HG03045 (cell line): ENCODE data around the gene ATG101.

Experiments
- ATAC-seq: cut with Tn5 transposase; IDR thresholded peaks from one replicate; pipeline ENCODE4 v1.9.1; 2021; ENCODE audit warnings: mild to moderate bottlenecking, moderate library complexity; ENCODE audit not compliant: unreplicated experiment

The ATG101 gene

GRCh38 chr12:52076811-52077210 is 7.0 kb downstream of the ATG101 start:
- no peak for ATAC-seq

GRCh38 chr12:52078276-52078675 is 8.5 kb downstream of the ATG101 start:
- no peak for ATAC-seq

DNA sequence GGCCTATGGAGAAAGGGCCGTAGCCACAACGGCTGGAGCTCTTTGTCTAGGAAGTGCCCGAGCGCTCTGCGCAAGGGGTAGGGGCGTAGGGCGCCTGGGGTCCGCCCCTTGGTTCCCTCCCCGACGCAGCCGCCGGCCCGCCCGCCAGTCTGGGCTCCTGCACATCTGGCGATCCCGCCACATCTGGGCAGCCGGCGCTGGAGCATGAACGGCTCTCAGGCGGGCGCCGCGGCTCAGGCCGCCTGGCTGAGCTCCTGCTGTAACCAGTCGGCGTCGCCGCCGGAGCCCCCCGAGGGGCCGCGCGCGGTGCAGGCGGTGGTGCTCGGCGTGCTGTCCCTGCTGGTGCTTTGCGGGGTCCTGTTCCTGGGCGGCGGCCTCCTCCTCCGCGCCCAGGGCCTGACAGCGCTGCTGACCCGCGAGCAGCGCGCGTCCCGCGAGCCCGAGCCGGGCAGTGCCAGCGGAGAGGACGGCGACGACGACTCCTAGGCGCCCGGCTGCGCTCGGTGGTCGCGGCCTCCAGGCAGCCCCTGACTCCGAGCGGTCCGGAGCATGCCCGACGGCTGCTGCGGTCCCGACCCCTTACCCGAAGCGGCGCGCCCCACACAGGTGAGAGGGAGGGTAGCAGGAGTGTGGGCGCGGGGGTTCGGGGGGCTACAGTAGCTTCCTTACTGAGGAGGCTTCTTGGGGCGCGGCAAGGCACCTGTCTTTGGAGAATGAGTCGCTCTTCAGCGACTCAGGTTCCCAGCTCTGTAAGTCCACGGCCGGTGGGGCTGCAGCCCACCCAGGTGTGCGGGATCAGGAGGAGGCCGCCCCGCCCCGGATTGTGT is 10.0 kb downstream of the ATG101 start, which contains the start of gene SMIM41:
Gene SMIM41, plus strand, starts transcription at position 129 of the 827 bp plus-strand sequence. Its CDS starts 76 bp downstream, at position 205.
- ATAC-seq, result no peak

- ATAC-seq, result no peak
Observed at GRCh38 chr12:52080403-52081251, 10.8 kb downstream of the ATG101 start.

DNA sequence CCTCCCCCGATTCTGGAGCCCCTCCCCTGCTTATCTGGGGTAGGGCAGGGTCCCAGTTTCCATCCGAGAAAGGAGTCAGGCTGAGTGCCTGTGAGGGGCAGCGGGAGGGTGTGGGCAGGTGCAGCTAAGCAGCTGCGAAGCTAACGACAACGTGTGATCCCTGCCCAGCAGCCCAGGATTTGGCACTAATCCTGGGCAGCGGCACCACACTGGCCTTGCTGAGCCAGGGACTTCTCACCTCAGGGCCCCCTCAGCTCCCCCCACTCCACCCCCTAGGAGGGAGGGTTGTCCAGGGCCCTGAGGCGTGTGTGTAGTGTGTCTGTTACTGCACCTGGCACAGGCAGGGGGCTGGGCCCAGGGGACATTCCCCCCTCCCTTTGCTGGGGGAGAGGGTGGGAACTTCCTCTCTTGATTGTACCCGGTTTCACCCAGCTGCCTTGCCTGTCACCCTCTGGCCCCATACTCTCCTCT is 11.5 kb downstream of the ATG101 start:
- no peak for ATAC-seq

DNA sequence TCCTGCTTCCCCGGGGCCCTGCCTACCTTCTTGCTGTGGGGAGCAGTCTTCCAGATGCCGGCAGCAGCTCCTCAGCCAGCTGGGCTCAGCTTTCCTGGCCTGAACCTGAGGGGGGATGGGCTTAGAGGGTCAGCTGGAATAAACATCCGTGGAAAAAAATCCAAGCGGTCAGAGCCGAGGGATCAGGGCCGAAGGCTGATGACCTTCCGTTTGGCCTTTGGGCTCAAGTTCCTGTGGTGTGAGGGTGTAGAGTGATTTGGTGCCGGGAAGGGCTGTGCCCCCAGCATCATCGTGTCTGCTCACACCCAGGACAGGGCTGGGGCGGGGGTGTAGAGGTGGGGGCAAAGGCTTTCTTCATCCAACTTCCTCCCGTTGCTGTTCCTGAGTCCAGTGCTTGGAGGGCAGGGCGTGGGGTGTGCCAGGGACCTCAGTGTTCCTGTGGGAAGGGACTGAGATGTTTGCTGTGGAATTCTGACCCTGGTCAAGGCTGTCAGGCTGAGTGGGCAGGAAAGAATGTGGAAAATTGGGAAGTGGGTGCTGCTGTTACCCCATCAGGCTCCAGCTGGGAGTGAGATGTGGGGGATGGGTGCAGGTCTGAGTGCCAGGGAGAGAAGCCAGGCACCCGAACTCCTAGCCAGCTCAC is 12.4 kb downstream of the ATG101 start:
- no peak for ATAC-seq

DNA sequence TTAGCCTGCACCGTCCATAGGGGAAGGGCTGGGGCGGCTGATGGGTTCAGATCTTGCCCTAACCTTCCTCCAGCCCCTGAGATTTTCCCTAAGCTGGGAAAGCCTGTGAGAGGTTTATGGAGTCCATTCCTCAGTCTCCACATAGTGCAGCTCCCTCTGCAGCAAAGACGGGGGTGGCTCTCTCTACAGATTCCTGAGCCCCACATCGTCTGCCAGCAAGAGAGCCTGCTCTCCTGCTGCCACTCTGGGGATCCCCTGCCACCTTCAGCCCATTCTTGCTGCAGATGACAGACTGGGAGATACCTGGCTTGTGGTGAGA is 12.8 kb downstream of the ATG101 start:
- ATAC-seq, result no peak

DNA sequence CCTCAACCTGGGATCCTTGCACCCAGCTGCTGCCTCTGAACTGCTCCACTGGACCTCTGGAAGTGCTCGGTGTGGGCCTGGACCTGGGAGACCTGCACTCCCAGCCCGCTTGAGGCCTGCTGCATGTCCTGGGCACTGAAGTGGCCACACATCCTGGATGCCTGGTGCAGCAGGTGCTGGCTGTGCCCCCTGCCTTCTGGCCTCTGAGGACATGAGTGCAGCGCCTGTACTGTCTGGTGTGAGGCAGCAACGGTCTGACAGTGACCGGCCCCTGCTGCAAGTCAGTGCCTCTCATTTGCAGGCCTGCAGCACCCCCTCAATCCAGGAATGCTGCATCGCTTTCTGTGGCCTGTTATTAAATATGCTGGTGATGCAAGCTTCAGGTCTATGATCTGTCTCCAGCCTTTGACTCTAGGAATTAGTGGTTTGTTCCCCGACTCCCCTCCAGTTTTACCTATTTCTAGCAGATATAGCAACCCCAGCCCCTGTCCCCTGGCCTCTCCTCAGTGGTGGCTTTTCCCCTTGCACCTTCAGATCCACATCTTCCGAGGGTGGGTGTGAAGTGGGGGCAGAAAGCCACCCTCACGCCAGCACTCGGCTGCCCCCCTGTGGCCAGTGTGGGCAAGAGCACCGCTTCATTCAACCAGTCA is 13.3 kb downstream of the ATG101 start:
- no peak for ATAC-seq

DNA sequence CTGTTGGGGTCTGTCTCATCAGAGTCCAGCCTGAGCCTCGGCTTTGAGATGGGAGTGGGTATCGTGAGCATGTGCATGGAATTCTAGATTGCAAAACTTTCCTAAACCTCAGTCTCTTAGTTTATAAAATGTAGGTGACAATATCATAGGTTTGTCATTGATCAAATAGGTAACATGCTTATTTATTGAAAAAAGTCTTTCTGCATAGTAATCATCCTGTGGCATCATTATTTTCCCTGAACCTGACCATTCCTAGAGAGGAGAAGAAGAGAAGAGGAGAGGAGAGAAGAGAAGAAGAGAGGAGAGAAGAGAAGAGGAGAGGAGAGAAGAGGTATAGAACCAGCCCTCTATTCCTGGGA is 13.8 kb downstream of the ATG101 start:
- no peak for ATAC-seq

DNA sequence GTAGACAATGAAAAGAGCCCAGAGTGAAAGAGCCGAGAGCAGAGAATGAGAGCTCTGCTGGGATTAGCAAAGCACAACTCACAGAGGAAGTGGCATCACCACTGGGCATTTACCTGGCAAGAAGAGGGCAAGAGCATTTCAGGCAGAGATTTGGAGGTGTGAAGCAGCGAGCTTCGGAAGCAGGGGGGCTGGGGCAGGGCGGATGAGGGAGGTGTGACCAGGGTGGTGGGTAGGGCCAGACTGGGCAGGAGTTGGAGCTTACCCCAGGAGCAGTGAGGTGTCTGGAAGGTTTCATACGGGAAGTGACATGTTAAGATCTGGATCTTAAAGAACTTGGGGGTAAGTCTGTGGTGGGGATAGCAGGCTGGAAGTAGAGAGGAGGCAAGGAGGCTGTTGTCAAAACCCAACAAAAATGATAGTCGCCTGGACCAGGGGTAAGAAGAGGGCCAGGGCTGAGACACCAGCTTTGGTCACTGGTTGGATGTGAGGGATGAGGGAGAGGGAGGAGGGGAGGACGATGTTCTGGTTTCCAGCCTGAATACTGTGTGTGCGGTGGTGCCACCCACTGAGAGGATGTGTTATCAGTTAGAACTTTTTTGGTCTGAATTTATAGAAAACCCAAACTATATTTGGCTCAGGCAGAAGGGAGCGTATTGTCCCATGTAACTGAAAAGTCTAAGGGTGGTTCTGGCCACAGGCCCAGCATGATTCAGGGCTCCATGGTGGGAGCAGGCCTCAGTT is 14.9 kb downstream of the ATG101 start:
- no peak for ATAC-seq

GRCh38 chr12:52085682-52086180 is 16.0 kb downstream of the ATG101 start:
- ATAC-seq, result no peak

DNA sequence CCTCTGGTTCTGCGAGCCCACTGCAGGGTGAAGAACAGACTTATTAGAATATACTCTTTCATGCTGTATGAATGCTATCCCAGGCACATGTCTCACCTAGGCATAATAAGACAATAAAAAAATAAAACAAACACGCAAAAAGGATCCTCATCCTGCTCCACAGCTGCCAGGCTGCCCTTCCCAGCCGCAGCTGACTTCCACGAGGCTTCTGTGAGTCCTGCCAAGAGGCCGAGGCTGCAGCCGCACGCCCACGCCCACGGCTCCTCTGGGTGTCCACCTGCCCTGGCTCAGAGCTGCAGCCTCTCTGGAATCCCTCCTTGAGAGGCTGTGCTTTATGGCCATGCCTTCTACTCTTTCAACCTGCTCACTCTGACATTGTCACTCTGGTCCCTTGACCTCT is 16.6 kb downstream of the ATG101 start:
- ATAC-seq, result no peak

- ATAC-seq, result no peak
Observed at GRCh38 chr12:52086944-52087835, 17.4 kb downstream of the ATG101 start.

DNA sequence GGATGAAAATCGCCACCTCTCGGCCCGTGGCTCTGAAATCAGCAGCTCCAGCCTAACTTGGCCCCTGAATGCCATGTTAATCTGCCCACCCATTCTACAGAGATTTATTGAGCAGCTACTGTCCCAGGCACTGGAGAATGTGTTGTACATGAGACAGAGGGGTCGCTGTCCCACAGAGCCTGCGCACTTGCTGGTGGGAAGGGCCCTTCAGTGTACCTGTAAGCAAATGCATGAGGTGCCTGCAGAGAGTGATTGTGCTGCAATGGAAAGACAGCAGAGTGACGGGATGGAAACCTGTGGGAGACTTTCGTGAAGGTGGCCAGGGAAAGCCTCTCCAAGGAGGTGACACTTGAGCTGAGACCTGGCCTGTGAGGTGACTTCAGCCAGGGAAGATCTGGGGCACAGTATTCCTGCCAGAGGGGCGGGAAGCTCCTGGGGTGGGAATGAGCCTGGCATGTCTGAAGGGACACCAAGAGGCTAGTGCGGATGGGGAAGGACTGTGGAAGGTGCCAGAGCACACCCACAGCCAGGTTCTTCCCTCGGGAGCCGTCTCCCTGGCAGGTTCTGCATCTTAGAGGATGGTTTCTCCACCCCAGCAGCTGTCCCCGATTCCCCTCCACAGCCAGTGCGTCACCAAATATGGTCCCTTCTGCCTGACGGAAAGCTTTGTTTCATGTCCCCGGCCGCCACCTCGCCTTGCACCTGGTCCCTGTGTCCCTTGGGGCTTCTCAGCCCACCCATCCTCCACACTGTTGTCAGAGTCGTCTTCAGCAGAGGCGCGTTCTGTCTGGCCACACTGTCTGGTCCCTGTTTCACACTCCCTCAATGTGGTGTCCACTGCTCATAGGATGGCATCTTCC is 18.4 kb downstream of the ATG101 start:
- no peak for ATAC-seq

DNA sequence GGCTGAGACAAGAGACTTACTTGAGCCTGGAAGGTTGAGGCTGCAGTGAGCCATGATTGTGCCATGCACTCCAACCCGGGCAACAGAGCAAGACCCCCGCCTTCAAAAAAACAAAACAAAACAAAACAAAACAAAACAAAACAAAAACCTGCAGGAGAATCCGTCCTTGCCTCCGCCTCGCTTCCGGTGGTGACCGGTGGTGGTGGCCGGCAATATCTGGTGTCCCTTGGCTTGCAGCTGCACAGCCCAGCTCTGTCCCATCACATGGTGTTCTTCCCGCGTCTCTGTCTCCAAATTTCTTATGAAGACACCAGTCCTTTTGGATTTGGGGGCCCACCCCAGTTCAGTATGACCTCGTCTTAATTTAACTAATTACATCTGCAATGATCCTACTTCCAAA is 19.7 kb downstream of the ATG101 start:
- no peak for ATAC-seq

- ATAC-seq, result no peak
Observed at GRCh38 chr12:52090291-52090690, 20.5 kb downstream of the ATG101 start.

GRCh38 chr12:52091061-52091460 is 21.3 kb downstream of the ATG101 start:
- no peak for ATAC-seq

GRCh38 chr12:52091869-52092268 is 22.1 kb downstream of the ATG101 start:
- ATAC-seq, result no peak
